Loucy (cell line): ENCODE data around the gene MAPK8IP1.

ENCODE experiments used
- CTCF ChIP-seq: fragments of 200-600 bp; sonication (generic); conservative IDR thresholded peaks from 2 replicates; pipeline ENCODE4 v1.5.1; 2014; ENCODE audit warnings: mild to moderate bottlenecking, antibody characterized with exemption, low read length
- EZH2phosphoT487 ChIP-seq: fragments of 200-600 bp; IDR thresholded peaks from 2 replicates; pipeline ENCODE4 v1.6.1; 2018; ENCODE audit warnings: antibody characterized with exemption, mild to moderate bottlenecking, moderate library complexity, borderline replicate concordance

- no peak for TF ChIP-seq CTCF
- no peak for TF ChIP-seq EZH2phosphoT487
Measured at GRCh38 chr11:45920531-45921477, 35.4 kb downstream of the MAPK8IP1 start.
